HL-60 (cell line): ENCODE results near the gene ORC3.

Source experiments
- DNase-seq, 2 experiments: peaks; one replicate each; pipeline ENCODE4 v3.0.0-alpha.2; 2010 to 2020; ENCODE audit warnings: low read depth in 1 of 2, low spot score in 1 of 2
- H3K27ac ChIP-seq: fragments of 250-450 bp; sonication (Bioruptor Pico); replicated peaks from 2 replicates; pipeline ENCODE4 v1.5.1; 2020; ENCODE audit warnings: mild to moderate bottlenecking, moderate library complexity
- H3K27me3 ChIP-seq: fragments of 250-450 bp; sonication (Bioruptor Pico); 2 replicates; pipeline ENCODE4 v1.5.1; 2021; ENCODE audit warnings: mild to moderate bottlenecking, moderate library complexity; ENCODE audit not compliant: insufficient read depth, poor library complexity, severe bottlenecking
- H3K4me3 ChIP-seq: replicated peaks from 2 replicates; pipeline ENCODE4 v1.5.1; 2011; ENCODE audit warnings: mild to moderate bottlenecking, control low read depth, low read length; ENCODE audit not compliant: insufficient read depth
- GABPA ChIP-seq: IDR thresholded peaks from 2 replicates; pipeline ENCODE4 v1.6.1; 2012; ENCODE audit warnings: low read depth
- POLR2AphosphoS5 ChIP-seq: IDR thresholded peaks from 2 replicates; pipeline ENCODE4 v1.6.1; 2012; ENCODE audit warnings: low read depth
- SPI1 ChIP-seq: IDR thresholded peaks from 2 replicates; pipeline ENCODE4 v1.6.1; 2012; ENCODE audit warnings: low read depth, mild to moderate bottlenecking, borderline replicate concordance
- TF ChIP-seq, protein P1 (sequence below): IDR thresholded peaks from one replicate; pipeline ENCODE4 v1.5.1; 2011; ENCODE audit warnings: low read length, control low read depth, inconsistent platforms; ENCODE audit not compliant: insufficient read depth
- TF ChIP-seq, protein P2 (sequence below): IDR thresholded peaks from 2 replicates; pipeline ENCODE4 v1.6.1; 2012; ENCODE audit warnings: low read depth; ENCODE audit not compliant: insufficient replicate concordance

The ORC3 gene

DNA sequence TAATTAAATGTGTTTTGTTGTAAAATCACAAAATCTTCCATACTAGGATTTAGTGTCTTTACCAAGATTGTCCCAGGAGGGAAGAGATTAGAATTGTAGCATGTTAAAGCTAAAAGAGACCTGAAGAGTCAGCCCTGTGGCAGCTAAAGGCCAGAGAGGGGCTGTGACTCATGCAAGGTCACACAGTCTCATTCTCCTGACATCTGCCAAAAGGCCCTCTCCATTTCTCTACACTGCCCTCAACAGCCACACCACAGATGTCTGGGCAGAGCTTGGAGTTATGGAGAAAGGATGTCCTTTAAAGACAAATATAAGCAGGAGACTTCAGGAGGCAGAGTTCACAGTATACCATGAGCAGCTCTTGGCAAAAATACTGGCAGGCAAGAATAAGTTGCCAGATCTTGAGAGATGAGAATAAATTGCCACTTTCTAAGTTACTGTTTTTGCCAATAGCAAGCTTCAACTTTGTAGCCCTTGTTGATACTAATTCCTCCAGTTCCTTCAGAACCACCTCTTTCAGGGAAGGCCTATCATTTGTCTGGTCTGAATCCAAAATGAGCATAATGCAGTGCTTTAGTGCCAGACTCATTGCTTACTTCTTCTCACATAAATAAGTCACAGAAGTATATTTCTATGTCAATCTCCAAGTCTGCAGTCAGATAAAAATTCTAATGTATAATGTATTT lies 70.4 kb downstream of the ORC3 start:
- DNase-seq = no peak
- Histone ChIP-seq H3K4me3 (no peak overlapping the region), H3K27me3 (no peaks in the 10 kb centered on the region), H3K27ac (peak overlapping the region; percentile 5; the same call in 1 of the 2 replicates)
- TF ChIP-seq SPI1 = no peak
- no peak for TF ChIP-seq GABPA
- TF ChIP-seq POLR2AphosphoS5 = no peak
- TF ChIP-seq, protein P1, sequence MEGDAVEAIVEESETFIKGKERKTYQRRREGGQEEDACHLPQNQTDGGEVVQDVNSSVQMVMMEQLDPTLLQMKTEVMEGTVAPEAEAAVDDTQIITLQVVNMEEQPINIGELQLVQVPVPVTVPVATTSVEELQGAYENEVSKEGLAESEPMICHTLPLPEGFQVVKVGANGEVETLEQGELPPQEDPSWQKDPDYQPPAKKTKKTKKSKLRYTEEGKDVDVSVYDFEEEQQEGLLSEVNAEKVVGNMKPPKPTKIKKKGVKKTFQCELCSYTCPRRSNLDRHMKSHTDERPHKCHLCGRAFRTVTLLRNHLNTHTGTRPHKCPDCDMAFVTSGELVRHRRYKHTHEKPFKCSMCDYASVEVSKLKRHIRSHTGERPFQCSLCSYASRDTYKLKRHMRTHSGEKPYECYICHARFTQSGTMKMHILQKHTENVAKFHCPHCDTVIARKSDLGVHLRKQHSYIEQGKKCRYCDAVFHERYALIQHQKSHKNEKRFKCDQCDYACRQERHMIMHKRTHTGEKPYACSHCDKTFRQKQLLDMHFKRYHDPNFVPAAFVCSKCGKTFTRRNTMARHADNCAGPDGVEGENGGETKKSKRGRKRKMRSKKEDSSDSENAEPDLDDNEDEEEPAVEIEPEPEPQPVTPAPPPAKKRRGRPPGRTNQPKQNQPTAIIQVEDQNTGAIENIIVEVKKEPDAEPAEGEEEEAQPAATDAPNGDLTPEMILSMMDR = no peak
- TF ChIP-seq, protein P2, sequence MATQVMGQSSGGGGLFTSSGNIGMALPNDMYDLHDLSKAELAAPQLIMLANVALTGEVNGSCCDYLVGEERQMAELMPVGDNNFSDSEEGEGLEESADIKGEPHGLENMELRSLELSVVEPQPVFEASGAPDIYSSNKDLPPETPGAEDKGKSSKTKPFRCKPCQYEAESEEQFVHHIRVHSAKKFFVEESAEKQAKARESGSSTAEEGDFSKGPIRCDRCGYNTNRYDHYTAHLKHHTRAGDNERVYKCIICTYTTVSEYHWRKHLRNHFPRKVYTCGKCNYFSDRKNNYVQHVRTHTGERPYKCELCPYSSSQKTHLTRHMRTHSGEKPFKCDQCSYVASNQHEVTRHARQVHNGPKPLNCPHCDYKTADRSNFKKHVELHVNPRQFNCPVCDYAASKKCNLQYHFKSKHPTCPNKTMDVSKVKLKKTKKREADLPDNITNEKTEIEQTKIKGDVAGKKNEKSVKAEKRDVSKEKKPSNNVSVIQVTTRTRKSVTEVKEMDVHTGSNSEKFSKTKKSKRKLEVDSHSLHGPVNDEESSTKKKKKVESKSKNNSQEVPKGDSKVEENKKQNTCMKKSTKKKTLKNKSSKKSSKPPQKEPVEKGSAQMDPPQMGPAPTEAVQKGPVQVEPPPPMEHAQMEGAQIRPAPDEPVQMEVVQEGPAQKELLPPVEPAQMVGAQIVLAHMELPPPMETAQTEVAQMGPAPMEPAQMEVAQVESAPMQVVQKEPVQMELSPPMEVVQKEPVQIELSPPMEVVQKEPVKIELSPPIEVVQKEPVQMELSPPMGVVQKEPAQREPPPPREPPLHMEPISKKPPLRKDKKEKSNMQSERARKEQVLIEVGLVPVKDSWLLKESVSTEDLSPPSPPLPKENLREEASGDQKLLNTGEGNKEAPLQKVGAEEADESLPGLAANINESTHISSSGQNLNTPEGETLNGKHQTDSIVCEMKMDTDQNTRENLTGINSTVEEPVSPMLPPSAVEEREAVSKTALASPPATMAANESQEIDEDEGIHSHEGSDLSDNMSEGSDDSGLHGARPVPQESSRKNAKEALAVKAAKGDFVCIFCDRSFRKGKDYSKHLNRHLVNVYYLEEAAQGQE = no peak

DNA sequence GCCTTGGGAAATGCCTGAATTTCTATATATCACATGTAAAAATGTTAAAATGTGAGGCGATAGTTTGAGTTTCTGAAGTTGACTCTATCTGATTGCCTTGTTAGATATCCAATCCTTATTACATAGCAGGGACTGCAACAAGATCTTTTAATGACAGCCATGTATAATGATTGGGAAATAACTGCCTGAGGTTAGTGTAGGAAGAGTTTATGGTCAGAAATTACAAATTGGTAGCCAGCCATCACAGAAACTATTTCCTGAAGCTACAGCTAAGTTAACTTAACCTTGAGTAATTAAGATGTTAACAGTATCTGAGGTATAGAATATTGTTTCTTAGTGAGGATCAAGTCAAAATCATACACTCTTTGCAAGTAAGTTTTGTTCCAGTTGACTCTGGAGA lies 71.1 kb downstream of the ORC3 start:
- no peak for DNase-seq
- H3K27me3 ChIP-seq = no peaks in the 10 kb centered on the region
- H3K4me3 ChIP-seq = no peak overlapping the region
- peak overlapping the region; percentile 5; the same call in 1 of the 2 replicates for H3K27ac ChIP-seq
- TF ChIP-seq, protein P1 = no peak
- TF ChIP-seq SPI1 (no peak), POLR2AphosphoS5 (no peak)
- TF ChIP-seq, protein P2 = no peak

GRCh38 chr6:87661503-87661902 lies 71.6 kb downstream of the ORC3 start:
- TF ChIP-seq SPI1 = peak; percentile 55; the same call in 1 of the 2 replicates
- TF ChIP-seq, protein P2 = no peak
- Histone ChIP-seq H3K27ac (no peak overlapping the region), H3K27me3 (no peaks in the 10 kb centered on the region), H3K4me3 (no peak overlapping the region)
- DNase-seq = no peak
